ENCODE measurements around the gene DNMBP. TPM values are rescaled to one million over a fixed set of nuclear protein-coding genes. Genes with fewer than 3 reads are reported as not detected.

The DNMBP gene
- total and polyA plus RNA-seq, 2 of the 8 experiments (the other 6 are each of a cell fraction or from before 2014, with no cell fraction given), result 19.1 to 26.4 TPM

GRCh38 chr10:99860466-99860865 is 149.3 kb downstream of the DNMBP start:
- no peak for TF ChIP-seq CBX5 (IDR thresholded peaks at IDR 0.05; ENCODE audit: low read depth, low read length)
- TF ChIP-seq SAP30 (IDR thresholded peaks at IDR 0.05; ENCODE audit: insufficient read depth, insufficient replicate concordance, low read length), result no peak
- no peak for TF ChIP-seq TAF1 (IDR thresholded peaks at IDR 0.05; ENCODE audit: low read depth, low read length)
- TF ChIP-seq EGR1 (IDR thresholded peaks at IDR 0.05; ENCODE audit: borderline replicate concordance, low read depth, low read length), result no peak
- no peak for TF ChIP-seq SIX5 (IDR thresholded peaks at IDR 0.05; ENCODE audit: low read depth, low read length)
- no peak for TF ChIP-seq ASH2L (IDR thresholded peaks at IDR 0.05; ENCODE audit: low read length)
- TF ChIP-seq KDM5A (IDR thresholded peaks at IDR 0.05; ENCODE audit: low read length), result no peak
- TF ChIP-seq SIN3A (conservative IDR thresholded peaks at IDR 0.05 in 1 of 2, IDR thresholded peaks at IDR 0.05 in 1 of 2; ENCODE audit: low read depth in 1 of 2, low read length in 2 of 2), result no peak
- TF ChIP-seq ATF2 (IDR thresholded peaks at IDR 0.05; ENCODE audit: low read length), result no peak
- no peak for TF ChIP-seq CREB1 (IDR thresholded peaks at IDR 0.05)
- TF ChIP-seq FOSL1 (IDR thresholded peaks at IDR 0.05; ENCODE audit: insufficient read depth, low read depth, low read length), result no peak
- no peak for TF ChIP-seq CBX8 (IDR thresholded peaks at IDR 0.05; ENCODE audit: borderline replicate concordance, low read depth, low read length)
- TF ChIP-seq BACH1 (IDR thresholded peaks at IDR 0.05; ENCODE audit: low read length), result no peak
- Histone ChIP-seq H3K4ac (replicated peaks; ENCODE audit: insufficient read length, low read depth, low read length) (no peak overlapping the region), H3K23ac (ENCODE audit: insufficient read length) (no peak overlapping the region), H4K91ac (replicated peaks; ENCODE audit: insufficient read length, low read length) (no peak overlapping the region), H3K18ac (ENCODE audit: extremely low read depth, low read length) (no peak overlapping the region), H3K23me2 (ENCODE audit: low read depth, low read length) (no peaks in the 10 kb centered on the region; the same call in 1 of the 2 replicates), H3K36me3 (ENCODE audit: control insufficient read depth in 2 of 4, insufficient read depth in 4 of 4, low read length in 3 of 4) (no peaks in the 10 kb centered on the region), H3K14ac (ENCODE audit: insufficient read length) (no peak overlapping the region), H3K9ac (replicated peaks in 1 of 4; ENCODE audit: extremely low read depth in 1 of 4, low read depth in 3 of 4, low read length in 3 of 4) (no peak overlapping the region), H3K79me1 (ENCODE audit: low read depth, low read length) (no peaks in the 10 kb centered on the region), H3K9me3 (ENCODE audit: insufficient read depth in 2 of 2, low read depth in 1 of 2, low read length in 1 of 2) (no peaks in the 10 kb centered on the region), H2AFZ (ENCODE audit: low read length) (no peak overlapping the region), H2AK5ac (ENCODE audit: low read depth, low read length) (no peak overlapping the region), H2BK15ac (ENCODE audit: low read length) (no peak overlapping the region), H2BK5ac (ENCODE audit: low read depth, low read length) (no peak overlapping the region), H2BK20ac (ENCODE audit: low read length) (no peak overlapping the region), H3K4me3 (ENCODE audit: extremely low read depth in 1 of 4, insufficient read depth in 2 of 4, low read depth in 3 of 4, low read length in 4 of 4) (no peak overlapping the region), H3K27ac (ENCODE audit: low read depth, low read length) (no peak overlapping the region), H3K4me1 (replicated peaks in 1 of 4; ENCODE audit: control insufficient read depth in 3 of 4, insufficient read depth in 4 of 4, low read length in 3 of 4) (no peaks in the 10 kb centered on the region), H3K56ac (replicated peaks; ENCODE audit: insufficient read length, low read depth, low read length) (no peak overlapping the region), H4K20me1 (replicated peaks in 1 of 2; ENCODE audit: control insufficient read depth in 1 of 2, insufficient read depth in 2 of 2, low read length in 2 of 2) (no peaks in the 10 kb centered on the region), H4K8ac (ENCODE audit: extremely low read depth, insufficient read depth, low read length) (no peak overlapping the region), H4K5ac (ENCODE audit: insufficient read length, low read depth, low read length) (no peak overlapping the region), H2BK12ac (ENCODE audit: low read depth, low read length) (no peak overlapping the region), H2BK120ac (replicated peaks; ENCODE audit: low read depth, low read length) (no peak overlapping the region), H3K27me3 (replicated peaks in 1 of 4; ENCODE audit: control insufficient read depth in 3 of 4, extremely low read depth in 1 of 4, insufficient read depth in 3 of 4, low read length in 3 of 4) (no peaks in the 10 kb centered on the region), H3K79me2 (ENCODE audit: control insufficient read depth in 1 of 2, insufficient read depth in 2 of 2, low read length in 2 of 2) (no peaks in the 10 kb centered on the region), H3K4me2 (ENCODE audit: insufficient read depth in 1 of 2, low read depth in 2 of 2, low read length in 2 of 2) (no peak overlapping the region)
- DNase-seq (ENCODE audit: low read depth in 1 of 2, low spot score in 2 of 2), result no peak
- WGBS, 2 experiments (ENCODE audit: extremely low coverage in 1 of 2, insufficient coverage in 1 of 2, insufficient read length in 1 of 2, insufficient replicate concordance in 2 of 2, low coverage in 1 of 2, low lambda C conversion rate in 2 of 2, missing lambda C conversion rate in 1 of 2), result 90% methylated on average over 8 of the region's 8 CpGs; no CpG with 5 or more reads in 1 of the 2 experiments
- no peak for FAIRE-seq
- POLR2A ChIA-PET (ENCODE audit: partially characterized antibody), result interaction anchor here (1.2 to 2.6 kb wide), 3 partner anchors 15 to 40 kb away, joined by 4 to 13 read pairs (median 4); no protein-coding TSS in a partner anchor
- CTCF ChIA-PET (ENCODE audit: partially characterized antibody), result interaction anchor here (1.4 to 10.8 kb wide), 12 partner anchors 9 to 264 kb away, joined by 4 to 100 read pairs (median 6); no protein-coding TSS in a partner anchor

Data from H1 (cell line).